ENCODE measurements around the gene DLGAP1. TPM values are rescaled to one million over a fixed set of nuclear protein-coding genes. Genes with fewer than 3 reads are reported as not detected.

DLGAP1 gene
- total and polyA plus RNA-seq, 2 of the 4 experiments (the other 2 are of a cell fraction): under 0.01 to 0.09 TPM

GRCh38 chr18:3725115-3725514, 730.0 kb downstream of the DLGAP1 start:
- H3K4ac ChIP-seq (ENCODE audit: low read depth, low read length): no peak overlapping the region
- no peak overlapping the region for H3K4me2 ChIP-seq (ENCODE audit: low read depth, low read length)
- no peak overlapping the region for H4K91ac ChIP-seq (ENCODE audit: insufficient read depth, low read depth, low read length)
- dilution Hi-C loops (cut with HindIII; ENCODE audit: low sequenced_read_pairs, unreplicated experiment): no loop called here
- no peak overlapping the region for H2BK15ac ChIP-seq (ENCODE audit: low read depth, low read length)
- no peak overlapping the region for H3K56ac ChIP-seq (ENCODE audit: extremely low read depth, insufficient read depth, low read length)
- H3K27me3 ChIP-seq (ENCODE audit: control insufficient read depth, insufficient read depth, low read length): peaks cover 2% of the 10 kb centered on the region; the same call in 1 of the 2 replicates
- ChIA-PET POLR2A (ENCODE audit: unreplicated experiment) (no interaction called here), CTCF (interaction anchor here (1.2 kb wide), 1 partner anchor 9 kb away, joined by 3 read pairs; no protein-coding TSS in a partner anchor)
- peaks cover 8% of the 10 kb centered on the region for H3K9me1 ChIP-seq (ENCODE audit: insufficient read depth, low read length)
- H3K36me3 ChIP-seq (ENCODE audit: control insufficient read depth, insufficient read depth, low read length): no peaks in the 10 kb centered on the region; the same call in 1 of the 2 replicates
- no peak overlapping the region for H2AK9ac ChIP-seq (replicated peaks; ENCODE audit: low read depth, low read length, poor library complexity)
- H3K23ac ChIP-seq (ENCODE audit: low read depth, low read length): no peak overlapping the region
- no peak overlapping the region for H2BK120ac ChIP-seq (ENCODE audit: low read depth, low read length)
- no peaks in the 10 kb centered on the region for H3K79me1 ChIP-seq (ENCODE audit: low read depth in 1 of 2, low read length in 2 of 2)
- in situ Hi-C loops (cut with MboI; ENCODE audit: low sequenced_read_pairs): no loop called here
- H3K9ac ChIP-seq (ENCODE audit: low read depth, low read length): no peak overlapping the region
- no peak for ATAC-seq (ENCODE audit: low read depth)
- no peaks in the 10 kb centered on the region for H4K20me1 ChIP-seq (ENCODE audit: insufficient read depth, low read length)
- H3K14ac ChIP-seq (replicated peaks; ENCODE audit: low read depth, low read length): no peak overlapping the region
- H3K18ac ChIP-seq (ENCODE audit: low read depth, low read length): no peak overlapping the region
- no TSS peak for BruUV-seq (replicated peaks)
- H2BK5ac ChIP-seq (ENCODE audit: low read depth, low read length, poor library complexity, severe bottlenecking): no peak overlapping the region
- H3K27ac ChIP-seq (ENCODE audit: insufficient read depth, low read length): no peak overlapping the region
- no peak overlapping the region for H3K4me3 ChIP-seq (ENCODE audit: insufficient read depth, low read depth, low read length)
- intact Hi-C loops (cut with micrococcal nuclease): no loop called here
- no CpG with 5 or more reads among the region's 2 CpGs for WGBS, 2 experiments (ENCODE audit: extremely low coverage in 2 of 2, insufficient read length in 1 of 2)
- H3K9me3 ChIP-seq (ENCODE audit: control insufficient read depth, insufficient read depth, low read length): peaks cover 1% of the 10 kb centered on the region; the same call in 1 of the 2 replicates
- no peak overlapping the region for H2AFZ ChIP-seq (replicated peaks; ENCODE audit: low read length, poor library complexity)
- peaks cover 14% of the 10 kb centered on the region for H3K4me1 ChIP-seq (ENCODE audit: control insufficient read depth, insufficient read depth, low read length)
- no peak overlapping the region for H4K5ac ChIP-seq (ENCODE audit: low read depth, low read length)
- no peak overlapping the region for H2BK20ac ChIP-seq (ENCODE audit: low read depth, low read length)
- no peak overlapping the region for H2AK5ac ChIP-seq (ENCODE audit: low read depth, low read length)
- TF ChIP-seq RFX5 (IDR thresholded peaks at IDR 0.05; ENCODE audit: low read depth, low read length) (peak; percentile 74), BHLHE40 (IDR thresholded peaks at IDR 0.05; ENCODE audit: low read depth, low read length) (no peak)
- no peak for DNase-seq
- no peak overlapping the region for H4K8ac ChIP-seq (ENCODE audit: low read depth in 2 of 2, low read length in 2 of 2)
